Lung (tissue), 12 donors: Measurements from ENCODE around the gene MATN1. TPM values are rescaled to one million over a fixed set of nuclear protein-coding genes. Genes with fewer than 3 reads are reported as not detected.
"Not testable (repeated sequence)": the region's sequence is repeated elsewhere in the genome, so short reads cannot be mapped to it uniquely, and the experiment has no call there.

Source experiments
- ATAC-seq: fragments of 200-7000 bp; cut with Tn5 transposase; one replicate; pipeline ENCODE4 v1.9.1; 2020; ENCODE audit warnings: moderate number of reproducible peaks; ENCODE audit not compliant: insufficient read depth, low FRiP score
- DNase-seq, 3 donors: peaks; one replicate each; pipeline ENCODE4 v3.0.0-alpha.2; 2013 to 2017
- H3K27ac ChIP-seq, 2 donors: one replicate each; pipeline ENCODE4 v1.5.1; 2013; ENCODE audit warnings: mild to moderate bottlenecking in 2 of 2, moderate library complexity in 2 of 2, control low read depth in 1 of 2, inconsistent platforms in 1 of 2, low read depth in 1 of 2, low read length in 1 of 2
- H3K27me3 ChIP-seq, 3 donors: one replicate each; pipeline ENCODE4 v1.5.1; 2013; ENCODE audit warnings: low read length in 2 of 3; ENCODE audit not compliant: control insufficient read depth in 3 of 3, insufficient read depth in 3 of 3
- H3K36me3 ChIP-seq, 4 donors: one replicate each; pipeline ENCODE4 v1.5.1; 2013; ENCODE audit warnings: low read length in 4 of 4, mild to moderate bottlenecking in 1 of 4, moderate library complexity in 1 of 4; ENCODE audit not compliant: control insufficient read depth in 4 of 4, insufficient read depth in 4 of 4
- H3K4me1 ChIP-seq, 5 donors: one replicate each; pipeline ENCODE4 v1.5.1; 2013; ENCODE audit warnings: low read length in 5 of 5, mild to moderate bottlenecking in 2 of 5, moderate library complexity in 1 of 5; ENCODE audit not compliant: control insufficient read depth in 5 of 5, insufficient read depth in 5 of 5
- H3K4me3 ChIP-seq: one replicate; pipeline ENCODE4 v1.5.1; 2013; ENCODE audit warnings: mild to moderate bottlenecking, control low read depth, moderate library complexity
- H3K9ac ChIP-seq, 2 donors: one replicate each; pipeline ENCODE4 v1.5.1; 2013; ENCODE audit warnings: low read length in 2 of 2, control low read depth in 1 of 2; ENCODE audit not compliant: insufficient read depth in 1 of 2
- H3K9me3 ChIP-seq, 4 donors: one replicate each; pipeline ENCODE4 v1.5.1; 2013; ENCODE audit warnings: low read length in 3 of 4, mild to moderate bottlenecking in 1 of 4, moderate library complexity in 1 of 4; ENCODE audit not compliant: control insufficient read depth in 4 of 4, insufficient read depth in 3 of 4
- WGBS, 2 donors: extraction: QIAGEN DNeasy Blood & Tissue Kit; methylation state at CpG; one replicate each; pipeline ENCODE4 v1.1.7; 2013; 5-methylcytosine and 5-hydroxymethylcytosine counted together
- polyA plus RNA-seq, 2 donors: library from polyadenylated mRNA; stranded (reverse); fragments of 200-250 nt; gene quantifications; one replicate each; pipeline ENCODE4 v1.2.1, GENCODE V29; 2013
- total RNA-seq, 2 donors: library from RNA; depleted of rRNA in 1 of 2; stranded (reverse); fragments of >200 nt in 1 of 2; gene quantifications; one replicate each; pipeline ENCODE4 v1.2.1, GENCODE V29; 2014 to 2021
- TF ChIP-seq, protein P1 (sequence below): IDR thresholded peaks from 2 replicates; pipeline ENCODE4 v1.5.1; 2012; ENCODE audit warnings: mild to moderate bottlenecking; ENCODE audit errors: control extremely low read depth, extremely low read depth
- donor health status: control.
- donor health status: control.
- donor health status: Bipolar disorder and iron deficiency.
- donor health status: healthy.
- donor health status: DM: yes; HTN: yes; CAD: no.

MATN1 gene
- total and polyA plus RNA-seq, 4 donors = 0.15 to 0.57 (median 0.17) TPM

DNA sequence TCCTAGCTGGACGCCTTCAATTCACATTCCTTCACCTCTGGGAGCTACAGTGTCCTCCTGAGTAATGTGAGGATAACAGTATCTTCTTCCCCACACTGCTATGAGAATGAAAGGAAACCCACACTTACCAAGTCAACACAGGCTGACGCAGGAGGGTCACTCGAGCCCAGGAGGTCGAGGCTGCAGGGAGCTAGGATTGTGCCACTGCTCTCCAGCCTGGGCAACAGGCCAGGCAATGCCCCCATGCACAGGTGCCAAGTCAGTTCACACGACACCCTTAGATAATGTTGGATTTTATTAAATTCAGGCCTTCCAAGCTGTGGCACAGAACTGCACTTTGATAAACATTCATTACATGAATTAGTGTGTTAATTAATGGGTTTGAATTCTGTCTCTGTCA, 31.9 kb downstream of the MATN1 start:
- ATAC-seq (no peak), DNase-seq (peak in 1 of 3 donors; percentile 4)
- H3K4me3 ChIP-seq = no peak overlapping the region
- TF ChIP-seq, protein P1, sequence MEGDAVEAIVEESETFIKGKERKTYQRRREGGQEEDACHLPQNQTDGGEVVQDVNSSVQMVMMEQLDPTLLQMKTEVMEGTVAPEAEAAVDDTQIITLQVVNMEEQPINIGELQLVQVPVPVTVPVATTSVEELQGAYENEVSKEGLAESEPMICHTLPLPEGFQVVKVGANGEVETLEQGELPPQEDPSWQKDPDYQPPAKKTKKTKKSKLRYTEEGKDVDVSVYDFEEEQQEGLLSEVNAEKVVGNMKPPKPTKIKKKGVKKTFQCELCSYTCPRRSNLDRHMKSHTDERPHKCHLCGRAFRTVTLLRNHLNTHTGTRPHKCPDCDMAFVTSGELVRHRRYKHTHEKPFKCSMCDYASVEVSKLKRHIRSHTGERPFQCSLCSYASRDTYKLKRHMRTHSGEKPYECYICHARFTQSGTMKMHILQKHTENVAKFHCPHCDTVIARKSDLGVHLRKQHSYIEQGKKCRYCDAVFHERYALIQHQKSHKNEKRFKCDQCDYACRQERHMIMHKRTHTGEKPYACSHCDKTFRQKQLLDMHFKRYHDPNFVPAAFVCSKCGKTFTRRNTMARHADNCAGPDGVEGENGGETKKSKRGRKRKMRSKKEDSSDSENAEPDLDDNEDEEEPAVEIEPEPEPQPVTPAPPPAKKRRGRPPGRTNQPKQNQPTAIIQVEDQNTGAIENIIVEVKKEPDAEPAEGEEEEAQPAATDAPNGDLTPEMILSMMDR = no peak
- 49 to 70% methylated on average over 5 of the region's 5 CpGs for WGBS, 2 donors
- no peak overlapping the region for H3K9ac ChIP-seq
- H3K4me1 ChIP-seq = peaks cover 0 to 15% (median 0%) of the 10 kb centered on the region in 5 donors
- no peak overlapping the region for H3K27ac ChIP-seq
- H3K27me3 ChIP-seq = no peaks in the 10 kb centered on the region
- H3K36me3 ChIP-seq = no peaks in the 10 kb centered on the region
- H3K9me3 ChIP-seq = no peaks in the 10 kb centered on the region

DNA sequence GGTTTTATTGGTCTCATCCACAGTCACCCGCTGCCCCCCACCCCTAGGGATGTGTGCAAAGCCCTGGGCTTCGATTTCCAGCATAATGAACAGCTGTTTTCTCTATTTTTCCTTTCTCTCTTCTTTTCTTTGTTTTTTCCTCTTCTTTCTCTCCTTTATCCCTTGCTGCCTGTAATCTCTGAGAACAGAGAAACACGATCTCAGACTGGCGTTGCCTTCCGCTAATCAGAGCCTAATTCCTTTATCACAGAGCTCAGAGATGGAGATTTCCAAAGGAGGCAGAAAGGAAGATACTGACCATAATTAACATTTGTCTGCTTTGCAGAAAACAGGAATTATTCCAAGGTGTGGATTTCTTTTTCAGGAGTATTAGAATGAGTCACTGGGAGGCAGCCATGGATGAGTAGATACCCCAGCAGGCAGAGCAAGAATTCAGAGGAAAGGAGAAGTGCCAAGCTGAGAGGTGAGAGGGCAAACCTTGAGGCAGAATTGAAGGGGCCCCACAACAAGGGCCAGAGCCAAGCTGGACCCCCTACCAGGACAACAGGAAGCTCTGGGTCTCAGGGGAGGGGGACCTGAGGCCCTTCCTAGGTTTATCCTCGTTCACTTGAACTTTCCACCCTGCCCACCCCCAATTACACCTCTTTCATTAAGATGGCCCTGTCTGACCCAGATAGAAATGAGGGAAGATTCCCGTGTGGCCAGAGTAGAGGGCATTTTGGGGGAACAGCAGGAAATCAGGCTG, 33.3 kb downstream of the MATN1 start:
- Histone ChIP-seq H3K4me1 (peaks cover 0 to 23% (median 0%) of the 10 kb centered on the region in 5 donors), H3K9me3 (no peaks in the 10 kb centered on the region), H3K4me3 (no peak overlapping the region), H3K36me3 (no peaks in the 10 kb centered on the region), H3K9ac (no peak overlapping the region), H3K27me3 (no peaks in the 10 kb centered on the region), H3K27ac (no peak overlapping the region)
- TF ChIP-seq, protein P1 = no peak
- DNase-seq = no peak
- no peak for ATAC-seq
- 57 to 64% methylated on average over 7 of the region's 7 CpGs for WGBS, 2 donors

DNA sequence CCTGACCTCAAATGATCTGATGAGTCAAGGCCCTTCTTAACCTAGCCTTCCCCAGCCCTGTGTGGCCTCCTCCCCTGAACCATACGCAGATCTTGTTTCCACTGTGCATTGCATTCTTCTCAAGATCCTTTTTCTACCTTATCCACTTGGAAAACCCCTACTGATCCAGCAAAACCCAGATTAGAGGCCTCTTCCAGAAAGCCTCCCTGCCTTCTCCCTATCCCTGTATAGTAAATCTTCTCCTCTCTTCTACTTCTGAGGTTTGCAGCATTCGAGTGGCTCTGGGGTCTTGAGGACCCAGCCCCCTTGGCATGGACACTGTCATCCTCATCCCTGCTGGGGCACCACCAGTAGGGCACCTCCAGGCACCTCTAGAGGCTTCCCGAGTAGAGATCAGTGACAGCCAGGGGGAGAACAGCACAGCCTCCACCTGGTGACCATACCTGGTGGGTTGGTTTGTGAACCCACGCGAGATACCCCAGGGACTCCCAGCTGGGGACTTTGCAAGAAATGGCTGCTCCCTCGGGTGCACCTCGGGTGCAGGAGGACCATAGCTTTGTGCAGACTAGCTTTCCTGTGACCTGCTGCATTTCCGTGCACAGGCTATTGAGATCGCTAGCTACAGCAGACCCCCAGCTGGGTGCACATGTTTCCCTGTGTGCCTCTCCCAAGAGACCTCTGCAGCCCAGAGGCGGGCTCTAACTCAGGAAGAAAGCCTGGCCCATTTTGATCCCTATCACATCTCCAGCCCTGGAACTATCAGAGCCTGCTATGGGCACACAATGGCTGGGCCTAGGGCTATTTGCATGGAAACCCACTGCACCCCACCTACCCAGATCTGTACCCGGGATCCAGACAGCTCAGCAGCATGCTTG, 34.2 kb downstream of the MATN1 start:
- Histone ChIP-seq H3K27me3 (peaks cover 0 to 7% (median 6%) of the 10 kb centered on the region in 3 donors), H3K4me1 (peaks cover 0 to 30% (median 2%) of the 10 kb centered on the region in 5 donors), H3K36me3 (no peaks in the 10 kb centered on the region), H3K27ac (no peak overlapping the region), H3K9ac (no peak overlapping the region), H3K9me3 (no peaks in the 10 kb centered on the region), H3K4me3 (no peak overlapping the region)
- TF ChIP-seq, protein P1 = no peak
- no peak for ATAC-seq
- DNase-seq = no peak
- WGBS, 2 donors = 78 to 88% methylated on average over 11 of the region's 11 CpGs

DNA sequence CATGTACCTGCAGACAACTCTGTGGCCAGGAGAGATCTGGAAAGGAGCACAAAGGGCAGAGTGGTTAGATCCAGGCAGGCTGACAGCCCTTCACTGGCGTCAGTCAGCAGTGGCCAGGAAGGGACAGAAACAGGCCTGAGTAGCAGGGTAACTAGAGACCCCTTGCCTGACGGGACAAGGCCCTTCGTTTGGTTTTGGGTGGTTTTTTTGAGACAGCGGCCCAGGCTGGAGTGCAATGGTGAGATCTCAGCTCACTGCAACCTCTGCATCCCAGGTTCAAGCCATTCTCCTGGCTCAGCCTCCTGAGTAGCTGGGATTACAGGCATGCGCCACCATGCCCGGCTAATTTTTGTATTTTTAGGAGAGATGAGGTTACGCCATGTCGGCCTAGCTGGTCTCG, 34.9 kb downstream of the MATN1 start:
- not testable (repeated sequence) for H3K9ac ChIP-seq, H3K27ac ChIP-seq, H3K36me3 ChIP-seq, DNase-seq, H3K4me3 ChIP-seq, ATAC-seq, H3K9me3 ChIP-seq
- Histone ChIP-seq H3K27me3 (peaks cover 0 to 14% (median 10%) of the 10 kb centered on the region in 3 donors), H3K4me1 (peaks cover 0 to 30% (median 2%) of the 10 kb centered on the region in 5 donors)
- WGBS, 2 donors = 91 to 92% methylated on average over 9 of the region's 9 CpGs
